HepG2 (cell line): Measurements from ENCODE around the gene BCL6. TPM values are rescaled to one million over a fixed set of nuclear protein-coding genes. Genes with fewer than 3 reads are reported as not detected.

Experiments
- CCAR2 ChIP-seq: fragments of 200-400 bp; formaldehyde crosslinking; optimal IDR thresholded peaks from 2 replicates; pipeline ENCODE3; 2018; ENCODE audit warnings: low read depth, mild to moderate bottlenecking, low read length, moderate library complexity
- EP300 ChIP-seq, 3 experiments: sonication (generic) in 1 of 3; formaldehyde crosslinking in 1 of 3; IDR thresholded peaks; 2 replicates each; pipeline versions ENCODE4 v1.5.1 to v1.6.1; 2011 to 2020; ENCODE audit warnings: low read depth in 2 of 3, low read length in 2 of 3, borderline replicate concordance in 1 of 3, improper control_type of control experiment in 1 of 3, mild to moderate bottlenecking in 1 of 3, missing genetic modification reagents in 1 of 3, moderate library complexity in 1 of 3
- FLYWCH1 ChIP-seq: sonication (generic); formaldehyde crosslinking; IDR thresholded peaks from 2 replicates; pipeline ENCODE4 v1.8.1; 2023; ENCODE audit warnings: mild to moderate bottlenecking, missing genetic modification reagents
- FOXJ3 ChIP-seq: sonication (generic); formaldehyde crosslinking; IDR thresholded peaks from 2 replicates; pipeline ENCODE4 v1.4.0; 2020; ENCODE audit warnings: missing genetic modification reagents, mild to moderate bottlenecking, borderline replicate concordance
- GPN1 ChIP-seq: sonication (generic); formaldehyde crosslinking; IDR thresholded peaks from 2 replicates; pipeline ENCODE4 v1.5.1; 2020; ENCODE audit warnings: missing genetic modification reagents, borderline replicate concordance
- HDAC1 ChIP-seq: sonication (generic); formaldehyde crosslinking; IDR thresholded peaks from 2 replicates; pipeline ENCODE4 v1.5.1; 2020; ENCODE audit warnings: mild to moderate bottlenecking, missing genetic modification reagents
- NFIB ChIP-seq: sonication (generic); formaldehyde crosslinking; IDR thresholded peaks from 2 replicates; pipeline ENCODE4 v1.9.0; 2021; ENCODE audit warnings: missing genetic modification reagents, mild to moderate bottlenecking, borderline replicate concordance
- NRL ChIP-seq: sonication (generic); formaldehyde crosslinking; IDR thresholded peaks from 2 replicates; pipeline ENCODE4 v1.5.0; 2020; ENCODE audit warnings: missing genetic modification reagents, mild to moderate bottlenecking, moderate library complexity, borderline replicate concordance
- PRMT3 ChIP-seq: sonication (generic); formaldehyde crosslinking; IDR thresholded peaks from 2 replicates; pipeline ENCODE4 v1.8.1; 2022; ENCODE audit warnings: low read depth, mild to moderate bottlenecking, moderate library complexity, missing genetic modification reagents, borderline replicate concordance
- SALL2 ChIP-seq: sonication (generic); formaldehyde crosslinking; IDR thresholded peaks from 2 replicates; pipeline ENCODE4 v1.8.1; 2023; ENCODE audit warnings: mild to moderate bottlenecking, missing genetic modification reagents, inconsistent platforms
- ZNF10 ChIP-seq: sonication (generic); formaldehyde crosslinking; IDR thresholded peaks from 2 replicates; pipeline ENCODE4 v1.4.0; 2020; ENCODE audit warnings: mild to moderate bottlenecking, low read depth, missing genetic modification reagents, borderline replicate concordance
- ZNF224 ChIP-seq: sonication (generic); formaldehyde crosslinking; IDR thresholded peaks from 2 replicates; pipeline ENCODE4 v1.5.0; 2020; ENCODE audit warnings: mild to moderate bottlenecking, missing genetic modification reagents
- ZNF225 ChIP-seq: sonication (generic); formaldehyde crosslinking; IDR thresholded peaks from 2 replicates; pipeline ENCODE4 v1.4.0; 2020; ENCODE audit warnings: mild to moderate bottlenecking, missing genetic modification reagents
- ZNF33A ChIP-seq: sonication (generic); formaldehyde crosslinking; IDR thresholded peaks from 2 replicates; pipeline ENCODE4 v1.5.1; 2020; ENCODE audit warnings: missing genetic modification reagents, mild to moderate bottlenecking, moderate library complexity, borderline replicate concordance
- ZNF770 ChIP-seq: sonication (generic); formaldehyde crosslinking; IDR thresholded peaks from 2 replicates; pipeline ENCODE4 v1.5.0; 2020; ENCODE audit warnings: mild to moderate bottlenecking, missing genetic modification reagents
- ZSCAN20 ChIP-seq: sonication (generic); formaldehyde crosslinking; IDR thresholded peaks from 2 replicates; pipeline ENCODE4 v1.4.0; 2020; ENCODE audit warnings: missing genetic modification reagents, mild to moderate bottlenecking, borderline replicate concordance
- ZSCAN29 ChIP-seq: sonication (generic); formaldehyde crosslinking; conservative IDR thresholded peaks from 2 replicates; pipeline ENCODE4 v1.4.0; 2020; ENCODE audit warnings: mild to moderate bottlenecking, missing genetic modification reagents
- polyA plus RNA-seq, 8 experiments: library from polyadenylated mRNA; depleted of rRNA in 3 of 8; stranded (reverse) in 7 of 8; unstranded in 1 of 8; fragments of >200 nt; fragmentation: Illumina TruSeq in 4 of 8; extraction: Trizol in 4 of 8; gene quantifications; 2 replicates each; pipeline versions ENCODE4 v1.2.1 to v1.2.3, GENCODE V29; 2011 to 2016; ENCODE audit warnings: low read depth in 4 of 8, missing spikeins in 1 of 8, mixed read lengths in 1 of 8; ENCODE audit not compliant: insufficient read depth in 1 of 8
- total RNA-seq, 5 experiments: library from RNA; depleted of rRNA; stranded (reverse); fragments of >200 nt; fragmentation: Illumina TruSeq; extraction: Trizol; gene quantifications; 2 replicates each; pipeline ENCODE4 v1.2.3, GENCODE V29; 2016; ENCODE audit warnings: low read depth in 1 of 5
- TF ChIP-seq, protein P1 (sequence below): sonication (generic); formaldehyde crosslinking; IDR thresholded peaks from 2 replicates; pipeline ENCODE4 v1.5.0; 2020; ENCODE audit warnings: mild to moderate bottlenecking, low read depth, missing genetic modification reagents, borderline replicate concordance
- TF ChIP-seq, protein P2 (sequence below): sonication (generic); formaldehyde crosslinking; IDR thresholded peaks from 2 replicates; pipeline ENCODE4 v1.5.0; 2020; ENCODE audit warnings: missing genetic modification reagents
- TF ChIP-seq, protein P3 (sequence below): sonication (generic); formaldehyde crosslinking; IDR thresholded peaks from 2 replicates; pipeline ENCODE4 v1.9.0; 2021; ENCODE audit warnings: mild to moderate bottlenecking, missing genetic modification reagents

Gene BCL6
- total and polyA plus RNA-seq, 2 of the 13 experiments (the other 11 are each of a cell fraction or from before 2014, with no cell fraction given): 21.2 to 53.7 TPM

- TF ChIP-seq, protein P1, sequence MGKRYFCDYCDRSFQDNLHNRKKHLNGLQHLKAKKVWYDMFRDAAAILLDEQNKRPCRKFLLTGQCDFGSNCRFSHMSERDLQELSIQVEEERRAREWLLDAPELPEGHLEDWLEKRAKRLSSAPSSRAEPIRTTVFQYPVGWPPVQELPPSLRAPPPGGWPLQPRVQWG (CRISPR knock-in tag): no peak
- TF ChIP-seq, protein P2, sequence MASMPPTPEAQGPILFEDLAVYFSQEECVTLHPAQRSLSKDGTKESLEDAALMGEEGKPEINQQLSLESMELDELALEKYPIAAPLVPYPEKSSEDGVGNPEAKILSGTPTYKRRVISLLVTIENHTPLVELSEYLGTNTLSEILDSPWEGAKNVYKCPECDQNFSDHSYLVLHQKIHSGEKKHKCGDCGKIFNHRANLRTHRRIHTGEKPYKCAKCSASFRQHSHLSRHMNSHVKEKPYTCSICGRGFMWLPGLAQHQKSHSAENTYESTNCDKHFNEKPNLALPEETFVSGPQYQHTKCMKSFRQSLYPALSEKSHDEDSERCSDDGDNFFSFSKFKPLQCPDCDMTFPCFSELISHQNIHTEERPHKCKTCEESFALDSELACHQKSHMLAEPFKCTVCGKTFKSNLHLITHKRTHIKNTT: no peak
- no peak for TF ChIP-seq FLYWCH1 (CRISPR knock-in tag)
- TF ChIP-seq ZNF225 (CRISPR knock-in tag): no peak
- no peak for TF ChIP-seq NFIB
- peak in 1 of 2 experiments; percentile 60; a peak in 2 of 4 replicates for TF ChIP-seq EP300 (IDR thresholded peaks at IDR 0.05; ENCODE audit: low read depth in 2 of 2, low read length in 2 of 2)
- no peak for TF ChIP-seq EP300 (CRISPR knock-in tag; IDR thresholded peaks at IDR 0.05; ENCODE audit: borderline replicate concordance)
- no peak for TF ChIP-seq ZNF224 (CRISPR knock-in tag)
- no peak for TF ChIP-seq FOXJ3 (CRISPR knock-in tag)
- 0 out of 2 replicates have a peak, but pooled peaks have one; percentile 18 for TF ChIP-seq HDAC1 (CRISPR knock-in tag)
- TF ChIP-seq ZNF33A (CRISPR knock-in tag): no peak
- no peak for TF ChIP-seq ZNF10 (CRISPR knock-in tag)
- no peak for TF ChIP-seq SALL2 (CRISPR knock-in tag)
- no peak for TF ChIP-seq PRMT3 (CRISPR knock-in tag)
- TF ChIP-seq ZSCAN29 (CRISPR knock-in tag): no peak
- no peak for TF ChIP-seq ZSCAN20
- TF ChIP-seq, protein P3, sequence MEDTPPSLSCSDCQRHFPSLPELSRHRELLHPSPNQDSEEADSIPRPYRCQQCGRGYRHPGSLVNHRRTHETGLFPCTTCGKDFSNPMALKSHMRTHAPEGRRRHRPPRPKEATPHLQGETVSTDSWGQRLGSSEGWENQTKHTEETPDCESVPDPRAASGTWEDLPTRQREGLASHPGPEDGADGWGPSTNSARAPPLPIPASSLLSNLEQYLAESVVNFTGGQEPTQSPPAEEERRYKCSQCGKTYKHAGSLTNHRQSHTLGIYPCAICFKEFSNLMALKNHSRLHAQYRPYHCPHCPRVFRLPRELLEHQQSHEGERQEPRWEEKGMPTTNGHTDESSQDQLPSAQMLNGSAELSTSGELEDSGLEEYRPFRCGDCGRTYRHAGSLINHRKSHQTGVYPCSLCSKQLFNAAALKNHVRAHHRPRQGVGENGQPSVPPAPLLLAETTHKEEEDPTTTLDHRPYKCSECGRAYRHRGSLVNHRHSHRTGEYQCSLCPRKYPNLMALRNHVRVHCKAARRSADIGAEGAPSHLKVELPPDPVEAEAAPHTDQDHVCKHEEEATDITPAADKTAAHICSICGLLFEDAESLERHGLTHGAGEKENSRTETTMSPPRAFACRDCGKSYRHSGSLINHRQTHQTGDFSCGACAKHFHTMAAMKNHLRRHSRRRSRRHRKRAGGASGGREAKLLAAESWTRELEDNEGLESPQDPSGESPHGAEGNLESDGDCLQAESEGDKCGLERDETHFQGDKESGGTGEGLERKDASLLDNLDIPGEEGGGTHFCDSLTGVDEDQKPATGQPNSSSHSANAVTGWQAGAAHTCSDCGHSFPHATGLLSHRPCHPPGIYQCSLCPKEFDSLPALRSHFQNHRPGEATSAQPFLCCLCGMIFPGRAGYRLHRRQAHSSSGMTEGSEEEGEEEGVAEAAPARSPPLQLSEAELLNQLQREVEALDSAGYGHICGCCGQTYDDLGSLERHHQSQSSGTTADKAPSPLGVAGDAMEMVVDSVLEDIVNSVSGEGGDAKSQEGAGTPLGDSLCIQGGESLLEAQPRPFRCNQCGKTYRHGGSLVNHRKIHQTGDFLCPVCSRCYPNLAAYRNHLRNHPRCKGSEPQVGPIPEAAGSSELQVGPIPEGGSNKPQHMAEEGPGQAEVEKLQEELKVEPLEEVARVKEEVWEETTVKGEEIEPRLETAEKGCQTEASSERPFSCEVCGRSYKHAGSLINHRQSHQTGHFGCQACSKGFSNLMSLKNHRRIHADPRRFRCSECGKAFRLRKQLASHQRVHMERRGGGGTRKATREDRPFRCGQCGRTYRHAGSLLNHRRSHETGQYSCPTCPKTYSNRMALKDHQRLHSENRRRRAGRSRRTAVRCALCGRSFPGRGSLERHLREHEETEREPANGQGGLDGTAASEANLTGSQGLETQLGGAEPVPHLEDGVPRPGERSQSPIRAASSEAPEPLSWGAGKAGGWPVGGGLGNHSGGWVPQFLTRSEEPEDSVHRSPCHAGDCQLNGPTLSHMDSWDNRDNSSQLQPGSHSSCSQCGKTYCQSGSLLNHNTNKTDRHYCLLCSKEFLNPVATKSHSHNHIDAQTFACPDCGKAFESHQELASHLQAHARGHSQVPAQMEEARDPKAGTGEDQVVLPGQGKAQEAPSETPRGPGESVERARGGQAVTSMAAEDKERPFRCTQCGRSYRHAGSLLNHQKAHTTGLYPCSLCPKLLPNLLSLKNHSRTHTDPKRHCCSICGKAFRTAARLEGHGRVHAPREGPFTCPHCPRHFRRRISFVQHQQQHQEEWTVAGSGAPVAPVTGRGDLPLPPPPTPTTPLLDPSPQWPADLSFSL: no peak
- TF ChIP-seq GPN1 (CRISPR knock-in tag): no peak
- TF ChIP-seq NRL (CRISPR knock-in tag): no peak
- TF ChIP-seq CCAR2: no peak
- TF ChIP-seq ZNF770 (CRISPR knock-in tag): no peak
These were observed 17.5 kb upstream of the BCL6 start (continued) for GRCh38 chr3:187762792-187763191.
